Colon (tissue), 2 donors: ENCODE results near the gene SSR1.
"Not testable (repeated sequence)": the region's sequence is repeated elsewhere in the genome, so short reads cannot be mapped to it uniquely, and the experiment has no call there.

Experiments used
- FAIRE-seq: peaks from 2 replicates; lab custom pipeline; 2012; peaks lifted over from hg19 to GRCh38; lab: Jason Lieb, UNC
- donor health status: control.
- donor health status: control.

Gene SSR1

DNA sequence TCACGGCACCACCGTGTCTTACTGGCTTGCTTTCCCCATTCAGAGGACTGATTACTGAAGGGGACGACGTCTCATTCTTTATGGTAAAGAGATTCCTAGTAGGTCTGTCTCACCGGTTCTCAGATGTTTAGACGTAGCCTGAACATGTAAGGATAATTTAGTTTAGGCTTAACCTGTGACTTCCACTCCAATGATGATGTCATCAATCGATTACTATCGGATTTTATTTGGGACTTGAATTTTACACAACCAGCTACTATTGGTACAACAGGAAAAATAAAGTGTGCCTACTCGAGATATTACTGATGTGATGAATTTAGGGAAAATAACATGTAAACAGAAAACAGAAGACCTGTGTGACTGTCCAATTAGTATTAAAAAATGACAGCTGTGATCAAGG lies 4.5 kb upstream of the SSR1 start:
- no peak for FAIRE-seq

DNA sequence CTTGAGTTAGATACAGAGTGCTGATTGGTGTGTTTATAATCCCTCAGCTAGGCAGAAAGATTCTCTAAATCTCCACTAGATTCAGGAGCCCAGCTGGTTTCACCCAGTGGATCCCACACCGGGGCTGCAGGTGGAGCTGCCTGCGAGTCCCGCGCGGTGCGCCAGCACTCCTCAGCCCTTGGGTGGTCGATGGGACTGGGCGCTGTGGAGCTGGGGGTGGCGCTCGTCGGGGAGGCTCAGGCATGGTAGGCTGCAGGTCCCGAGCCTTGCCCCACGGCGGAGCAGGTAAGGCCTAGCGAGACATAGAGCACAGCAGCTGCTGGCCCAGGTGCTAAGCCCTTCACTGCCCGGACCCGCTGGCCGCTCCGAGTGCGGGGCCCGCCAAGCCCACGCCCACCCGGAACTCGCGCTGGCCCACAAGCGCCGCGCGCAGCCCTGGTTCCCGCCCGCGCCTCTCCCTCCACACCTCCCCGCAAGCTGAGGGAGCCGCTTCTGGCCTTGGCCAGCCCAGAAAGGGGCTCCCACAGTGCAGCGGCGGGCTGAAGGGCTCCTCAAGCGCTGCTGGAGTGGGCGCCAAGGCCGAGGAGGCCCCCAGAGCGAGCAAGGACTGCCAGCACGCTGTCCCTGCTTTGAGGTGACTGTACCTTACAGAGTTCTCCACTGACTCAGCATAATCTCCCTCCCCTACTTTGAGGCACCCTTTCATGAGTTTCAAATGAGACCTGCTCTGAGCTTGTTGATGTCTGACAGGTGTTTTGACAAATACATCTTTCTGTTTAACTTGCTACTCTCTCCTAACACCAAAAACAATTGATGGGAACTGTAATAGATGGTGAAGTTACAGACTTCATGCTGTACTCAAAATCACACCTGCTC lies 3.9 kb upstream of the SSR1 start:
- FAIRE-seq, result no peak

DNA sequence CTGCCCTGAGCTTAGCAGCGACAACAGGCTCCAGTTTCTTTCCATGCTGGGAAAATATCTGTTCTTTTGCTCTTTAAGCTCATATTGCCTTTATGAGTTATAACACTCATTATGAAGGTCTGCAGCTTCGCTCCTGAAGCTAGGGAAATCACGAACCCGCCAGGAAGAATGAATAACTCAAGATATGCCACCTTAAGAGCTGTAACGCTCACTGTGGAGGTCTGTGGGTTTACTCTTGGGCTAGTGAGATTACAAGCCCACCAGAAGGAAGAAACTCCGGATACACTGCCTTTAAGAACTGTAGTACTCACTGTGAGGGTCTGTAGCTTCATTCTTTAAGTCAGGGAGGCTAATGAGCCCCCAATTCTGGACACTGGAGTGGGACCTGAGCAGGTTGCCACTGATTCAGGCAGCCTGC lies 3.0 kb upstream of the SSR1 start:
- no peak for FAIRE-seq

DNA sequence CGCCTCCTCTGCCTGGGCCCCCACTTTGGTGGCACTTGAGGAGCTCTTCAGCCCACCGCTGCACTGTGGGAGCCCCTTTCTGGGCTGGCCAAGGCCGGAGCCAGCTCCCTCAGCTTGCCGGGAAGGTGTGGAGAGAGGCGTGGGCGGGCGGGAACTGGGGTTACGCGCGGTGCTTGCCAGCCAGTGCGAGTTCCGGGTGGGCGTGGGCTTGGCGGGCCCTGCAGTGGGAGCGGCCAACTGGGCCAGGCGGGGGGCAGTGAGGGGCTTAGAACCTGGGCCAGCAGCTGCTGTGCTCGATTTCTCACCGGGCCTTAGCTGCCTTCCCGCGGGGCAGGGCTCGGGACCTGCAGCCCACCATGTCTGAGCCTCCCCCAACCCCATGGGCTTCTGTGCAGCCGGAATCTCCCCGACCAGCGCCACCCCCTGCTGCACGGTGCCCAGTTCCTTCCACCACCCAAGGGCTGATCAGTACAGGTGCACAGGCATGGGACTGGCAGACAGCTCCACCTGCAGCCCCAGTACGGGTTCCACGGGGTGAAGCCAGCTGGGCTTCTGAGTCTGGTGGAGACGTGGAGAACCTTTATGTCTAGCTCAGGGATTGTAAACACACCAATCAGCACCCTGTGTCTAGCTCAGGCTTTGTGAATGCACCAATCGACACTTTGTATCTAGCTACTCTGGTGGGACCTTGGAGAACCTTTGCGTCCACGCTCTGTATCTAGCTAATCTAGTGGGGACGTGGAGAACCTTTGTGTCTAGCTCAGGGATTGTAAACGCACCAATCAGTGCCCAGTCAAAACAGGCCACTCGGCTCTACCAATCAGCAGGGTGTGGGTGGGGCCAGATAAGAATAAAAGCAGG lies 2.3 kb upstream of the SSR1 start:
- FAIRE-seq, result not testable (repeated sequence)

DNA sequence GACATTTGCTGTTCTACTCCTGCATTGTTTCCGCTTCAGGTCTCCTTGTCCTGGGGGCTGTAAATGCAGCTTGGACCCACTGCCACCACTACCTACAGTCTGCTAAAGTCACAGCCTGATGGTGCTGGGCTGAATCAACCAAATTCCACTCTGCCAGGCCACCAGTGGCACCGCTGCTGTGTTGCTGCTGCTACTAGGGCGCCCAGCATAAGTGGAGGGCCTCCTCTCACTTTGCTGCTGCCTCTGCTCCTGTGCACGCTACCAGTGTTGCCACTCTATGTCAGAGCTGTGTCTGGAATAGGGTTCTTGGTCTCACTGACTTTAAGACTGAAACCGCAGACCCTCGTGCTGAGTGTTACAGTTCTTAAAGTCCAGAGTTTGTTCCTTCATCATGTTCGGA lies 1.4 kb upstream of the SSR1 start:
- FAIRE-seq, result no peak

DNA sequence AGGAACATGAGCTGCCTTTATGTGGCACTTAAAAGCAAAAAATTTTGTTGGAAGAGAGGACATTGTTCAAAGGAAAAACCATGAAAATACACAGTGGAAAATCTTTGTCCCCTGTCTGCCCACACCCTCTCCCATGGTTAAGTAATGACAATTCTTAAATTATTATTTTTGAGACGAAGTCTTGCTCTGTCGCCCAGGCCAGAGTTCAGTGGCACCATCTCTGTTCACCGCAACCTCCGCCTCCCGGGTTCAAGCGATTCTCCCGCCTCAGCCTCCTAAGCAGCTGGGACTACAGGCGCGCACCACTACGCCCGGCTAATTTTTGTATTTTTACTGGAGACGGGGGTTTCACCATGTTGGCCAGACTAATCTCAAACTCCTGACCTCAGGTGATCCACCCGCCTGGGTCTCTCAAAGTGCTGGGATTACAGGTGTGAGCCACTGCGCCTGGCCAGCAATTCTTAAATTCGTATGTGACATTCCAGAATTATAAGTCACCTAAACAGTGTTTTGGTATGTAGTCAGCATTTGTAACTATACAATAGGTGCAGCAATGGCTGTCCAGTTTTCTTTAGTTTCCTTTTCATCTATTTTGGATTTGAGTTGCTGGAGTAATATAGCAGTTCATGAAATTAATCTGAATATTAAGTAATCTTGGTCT lies 636 bp upstream of the SSR1 start:
- no peak for FAIRE-seq

DNA sequence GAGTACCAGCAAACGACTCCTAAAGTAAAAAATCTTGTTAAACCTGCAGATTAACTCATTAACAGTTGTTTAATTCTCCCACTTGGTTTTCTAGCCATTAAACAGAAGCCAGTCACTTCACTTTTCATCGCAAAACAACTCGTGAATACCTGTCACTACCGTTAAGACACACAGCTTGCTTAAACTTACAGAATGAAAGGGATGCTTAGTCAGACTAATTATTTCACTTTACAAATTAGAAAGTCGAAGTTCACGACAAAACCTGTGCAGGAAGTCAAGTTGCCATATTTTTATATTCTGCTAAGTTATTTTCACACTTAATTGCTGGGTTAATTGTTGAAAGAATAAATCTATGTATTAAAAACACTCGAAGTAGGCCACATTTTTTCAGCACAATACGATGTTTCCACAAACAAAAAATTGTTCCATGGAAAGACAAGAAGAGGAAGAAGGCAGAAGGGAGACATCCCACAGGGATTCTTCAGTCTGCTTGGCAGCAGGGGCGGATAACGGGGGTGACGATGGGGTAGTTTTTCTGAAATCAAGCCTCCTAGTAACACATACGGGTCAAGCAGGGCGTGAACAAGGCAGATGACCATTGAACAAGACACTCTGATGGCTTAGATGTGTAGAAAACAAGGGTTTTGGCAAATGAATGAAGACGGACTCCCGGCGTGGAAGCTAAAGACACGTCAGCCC lies 933 bp downstream of the SSR1 start:
- FAIRE-seq, result no peak

DNA sequence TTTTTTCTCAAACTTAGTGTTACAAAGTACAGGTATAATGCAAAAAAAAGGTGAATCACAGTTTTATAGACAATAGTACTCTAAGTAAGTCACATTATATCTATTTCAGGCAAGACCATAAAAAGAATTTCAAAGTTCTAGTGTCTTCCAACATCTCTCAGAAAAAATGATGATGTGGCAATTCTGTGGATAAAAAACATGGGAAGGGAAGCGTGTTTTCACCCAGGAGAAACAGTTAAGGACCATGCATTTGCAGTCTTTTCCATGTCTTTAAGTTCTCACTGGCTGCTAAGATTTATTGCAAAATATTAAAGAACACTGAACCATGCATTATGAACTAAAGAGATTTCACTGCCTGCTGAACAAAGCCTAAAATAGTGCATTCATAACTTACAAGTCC lies 1.8 kb downstream of the SSR1 start:
- FAIRE-seq, result no peak

DNA sequence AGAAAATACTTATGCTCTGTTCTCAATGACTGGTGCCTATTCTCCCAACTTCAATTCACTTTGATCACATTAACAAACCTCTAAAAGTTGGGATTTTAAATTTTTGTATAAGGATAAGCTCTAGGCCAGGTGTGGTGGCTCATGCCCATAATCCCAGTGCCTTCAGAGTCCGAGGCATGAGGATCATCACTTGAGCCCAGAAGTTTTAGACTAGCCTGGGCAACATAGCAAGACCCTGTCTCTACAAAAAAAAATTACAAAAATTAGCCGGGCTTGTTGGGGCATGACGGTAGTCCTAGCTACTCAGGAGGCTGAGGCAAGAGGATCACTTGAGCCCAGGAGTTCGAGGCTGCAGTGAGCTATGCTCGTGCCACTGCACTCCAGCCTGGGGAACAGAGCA lies 3.9 kb downstream of the SSR1 start:
- FAIRE-seq, result no peak

DNA sequence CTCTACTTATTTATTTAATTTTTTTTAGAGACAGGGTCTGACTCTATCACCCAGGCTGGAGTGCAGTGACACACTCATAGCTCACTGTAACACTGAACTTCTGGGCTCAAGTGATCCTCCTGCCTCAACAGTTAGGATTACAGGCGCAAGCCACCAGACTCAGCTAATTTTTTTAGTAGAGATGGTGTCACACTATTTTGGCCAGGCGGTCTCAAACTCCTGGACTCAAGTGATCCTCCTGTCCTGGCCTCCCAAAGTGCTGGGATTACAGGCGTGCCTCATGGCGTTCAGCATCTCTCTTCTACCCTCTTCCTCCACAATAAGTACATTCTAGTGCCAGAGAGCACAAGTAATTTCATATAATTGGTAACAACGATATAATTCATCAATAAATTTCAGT lies 5.5 kb downstream of the SSR1 start:
- no peak for FAIRE-seq

DNA sequence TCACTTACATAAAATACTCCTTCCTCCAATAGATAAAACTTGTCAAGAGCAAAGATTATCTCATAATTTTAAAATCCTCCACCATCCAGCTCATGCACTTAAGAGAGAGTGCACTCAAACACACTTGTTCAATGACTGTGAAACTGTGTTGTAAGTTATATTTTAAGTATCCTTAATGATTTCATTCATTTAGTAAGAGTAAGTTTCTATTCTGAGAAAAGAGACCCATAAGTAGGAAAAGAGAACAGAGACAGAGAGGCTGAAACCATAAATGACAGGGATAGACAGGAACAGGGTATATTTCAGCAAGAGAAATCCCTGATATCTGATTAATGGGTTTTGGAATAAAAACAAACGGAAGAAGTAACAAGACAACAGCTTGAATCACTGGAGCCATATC lies 8.2 kb downstream of the SSR1 start:
- FAIRE-seq, result no peak

DNA sequence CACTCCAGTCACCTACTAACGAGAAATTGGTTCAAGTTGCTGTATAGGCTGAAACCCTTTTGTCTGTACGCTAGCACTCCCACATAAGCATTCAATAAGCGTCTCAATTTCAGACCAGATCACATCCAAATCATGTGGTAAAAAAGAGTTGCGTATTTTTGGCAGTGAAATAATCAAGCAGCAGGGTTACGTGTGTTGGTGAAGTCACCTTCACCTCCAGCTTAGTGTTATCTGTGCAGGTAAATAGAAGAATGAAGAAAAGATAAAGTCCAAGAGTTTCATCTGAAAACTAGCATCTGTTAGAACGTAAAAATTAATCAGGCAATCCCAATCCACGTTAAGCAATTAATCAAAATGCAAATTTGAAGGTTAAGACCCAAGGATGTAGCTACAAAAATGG lies 11.3 kb downstream of the SSR1 start:
- FAIRE-seq, result no peak

DNA sequence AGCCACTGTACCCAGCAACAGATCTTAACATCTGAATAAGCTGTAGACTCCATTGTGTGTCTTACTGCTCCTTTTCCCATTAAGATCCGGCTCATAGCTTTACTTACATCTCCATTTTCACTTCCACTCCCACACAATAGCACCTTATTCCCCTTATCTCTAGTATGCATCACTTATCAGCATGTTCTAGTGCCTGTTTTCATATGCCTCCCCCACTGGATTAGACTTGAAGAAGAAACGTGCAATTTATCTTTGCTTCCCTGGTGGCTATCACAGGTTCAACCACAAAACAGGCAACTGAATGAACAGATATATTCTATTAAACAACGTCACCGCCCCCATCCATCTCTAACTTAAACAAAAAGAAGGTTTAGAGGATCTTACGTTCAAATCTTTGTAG lies 12.1 kb downstream of the SSR1 start:
- no peak for FAIRE-seq

DNA sequence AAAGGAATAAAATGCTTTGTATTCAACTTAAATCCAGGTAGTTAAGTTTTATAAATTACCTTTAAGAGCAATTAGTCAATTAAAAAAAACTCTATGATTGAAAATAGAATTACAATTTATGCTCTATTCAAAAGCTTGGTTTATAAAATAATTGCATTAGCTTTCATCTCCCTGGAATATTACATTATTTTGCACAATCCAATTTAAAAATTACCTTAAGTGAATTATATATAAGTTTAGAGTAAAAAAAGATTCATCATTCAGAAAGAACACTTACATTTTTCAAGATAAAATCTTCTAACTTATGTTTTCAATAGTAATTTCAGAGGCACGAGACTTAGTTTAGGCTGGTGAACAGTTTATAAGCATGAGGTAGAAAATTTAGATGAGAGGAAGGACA lies 14.9 kb downstream of the SSR1 start:
- no peak for FAIRE-seq

DNA sequence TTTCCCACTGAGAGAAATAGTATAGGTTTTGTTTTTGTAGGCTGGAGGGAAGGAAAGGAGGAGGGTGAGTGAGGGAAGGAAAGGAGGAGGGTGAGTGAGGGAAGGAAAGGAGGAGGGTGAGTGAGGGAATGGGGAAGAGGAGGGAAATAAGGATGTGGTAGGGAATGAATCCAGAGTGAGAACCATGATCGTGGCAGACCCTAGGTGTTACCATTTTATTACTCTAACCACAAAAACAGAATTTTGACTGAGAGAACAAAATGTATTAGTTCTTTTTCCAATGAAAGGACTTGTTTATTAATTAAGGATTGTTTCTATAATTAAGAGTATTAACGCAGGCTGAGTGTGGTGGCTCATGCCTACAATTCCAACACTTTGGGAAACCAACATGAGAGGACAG lies 16.4 kb downstream of the SSR1 start:
- FAIRE-seq, result no peak

DNA sequence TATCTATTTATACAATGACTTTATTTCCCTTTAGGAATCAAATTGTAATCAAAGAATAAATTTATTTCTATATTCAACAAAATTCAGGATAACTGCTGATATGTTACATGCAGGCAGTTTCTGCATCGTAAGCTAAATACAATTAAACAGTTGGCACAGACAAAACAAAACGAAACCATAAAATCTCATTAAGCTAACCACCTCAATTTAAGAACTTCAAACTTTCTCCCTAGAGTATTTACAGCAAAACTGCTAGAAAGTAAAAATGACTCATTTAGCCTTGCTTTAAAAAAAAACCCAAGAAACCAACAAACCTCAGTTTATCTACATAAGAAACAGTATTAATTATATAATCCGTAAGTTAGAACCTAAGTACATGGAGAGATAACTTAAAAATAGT lies 17.1 kb downstream of the SSR1 start:
- FAIRE-seq, result no peak

DNA sequence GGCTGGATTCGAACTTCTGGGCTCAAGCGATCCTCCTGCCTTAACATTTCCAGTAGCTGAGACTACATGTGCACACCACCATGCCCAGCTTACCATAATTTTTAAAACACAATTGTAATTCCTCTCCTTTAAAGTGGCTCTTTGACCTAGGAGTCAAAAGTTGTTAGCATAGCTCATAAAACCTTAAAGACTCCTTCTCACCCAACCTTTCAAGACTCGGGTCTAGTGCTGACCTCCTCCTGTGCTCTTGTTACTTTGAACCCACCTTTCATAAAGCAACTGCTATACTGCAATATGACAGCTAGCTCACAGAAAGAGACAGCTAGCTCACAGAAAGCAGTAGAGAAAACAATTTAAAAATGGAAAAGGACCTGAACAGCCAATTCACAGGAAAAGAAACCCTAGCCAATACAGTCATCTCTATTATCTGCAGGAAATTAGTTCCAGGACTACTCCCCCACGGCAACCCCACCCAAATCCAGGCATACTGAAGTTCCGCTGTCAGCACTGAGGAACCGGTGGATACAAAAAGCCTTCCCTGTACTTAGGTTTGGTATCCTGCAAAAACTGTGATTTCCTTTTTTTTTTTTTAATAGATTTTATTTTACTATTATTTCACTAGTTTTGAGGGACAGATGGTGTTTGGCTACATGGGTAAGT lies 20.3 kb downstream of the SSR1 start:
- FAIRE-seq, result no peak

DNA sequence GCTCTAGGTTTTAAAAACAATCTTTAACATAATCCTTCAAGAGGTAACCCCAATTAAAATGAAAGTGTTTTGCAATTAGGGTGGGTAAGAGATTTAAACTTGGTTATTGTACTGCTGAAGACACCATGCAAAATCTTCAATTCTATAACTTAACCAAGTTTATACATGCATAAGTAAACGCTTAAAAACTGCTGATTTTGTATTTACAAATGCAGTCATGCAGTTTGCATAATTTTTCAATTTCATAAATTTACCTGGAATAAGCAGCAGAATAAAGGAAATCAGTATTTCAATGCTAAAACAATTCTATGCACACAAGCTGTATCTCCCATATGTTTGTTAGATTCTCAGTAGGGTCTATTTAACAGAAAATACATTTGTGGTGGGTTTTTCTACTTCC lies 22.9 kb downstream of the SSR1 start:
- no peak for FAIRE-seq

DNA sequence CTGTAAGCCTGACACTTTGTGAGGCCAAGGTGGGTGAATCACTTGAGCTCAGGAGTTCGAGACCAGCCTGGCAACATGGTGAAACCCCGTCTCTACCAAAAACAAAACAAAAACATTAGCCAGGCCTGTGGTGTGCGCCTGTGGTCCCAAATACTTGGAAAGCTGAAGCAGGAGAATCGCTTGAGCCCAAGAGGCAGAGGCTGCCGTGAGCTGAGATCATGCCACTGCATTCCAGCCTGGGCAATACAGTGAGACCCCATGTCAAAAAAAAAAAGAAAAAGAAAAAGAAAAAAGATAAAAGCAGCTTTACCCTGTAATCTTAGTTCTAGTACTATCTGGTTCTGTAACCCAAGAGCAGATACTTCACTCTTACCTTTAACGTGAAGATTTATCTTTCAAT lies 27.6 kb downstream of the SSR1 start:
- no peak for FAIRE-seq

DNA sequence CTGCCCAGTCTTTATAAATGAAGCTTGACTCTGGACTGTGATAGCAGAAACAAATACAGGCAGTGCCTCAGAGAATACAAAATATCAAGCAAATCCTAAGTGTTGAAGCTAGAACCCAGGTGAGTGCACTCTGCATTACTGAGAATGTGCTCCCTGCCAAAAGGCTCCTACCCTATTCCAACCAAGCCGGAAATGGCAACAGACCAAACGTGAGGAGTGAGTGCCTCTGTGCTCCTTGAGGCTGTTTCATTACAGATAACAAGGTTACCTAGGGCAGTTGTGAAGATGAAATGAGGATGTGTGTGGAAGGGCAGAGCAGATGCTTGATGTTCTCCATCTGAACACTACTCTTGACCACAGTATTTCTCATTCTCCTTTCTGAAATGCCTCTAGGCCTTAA lies 29.3 kb downstream of the SSR1 start:
- FAIRE-seq, result no peak

DNA sequence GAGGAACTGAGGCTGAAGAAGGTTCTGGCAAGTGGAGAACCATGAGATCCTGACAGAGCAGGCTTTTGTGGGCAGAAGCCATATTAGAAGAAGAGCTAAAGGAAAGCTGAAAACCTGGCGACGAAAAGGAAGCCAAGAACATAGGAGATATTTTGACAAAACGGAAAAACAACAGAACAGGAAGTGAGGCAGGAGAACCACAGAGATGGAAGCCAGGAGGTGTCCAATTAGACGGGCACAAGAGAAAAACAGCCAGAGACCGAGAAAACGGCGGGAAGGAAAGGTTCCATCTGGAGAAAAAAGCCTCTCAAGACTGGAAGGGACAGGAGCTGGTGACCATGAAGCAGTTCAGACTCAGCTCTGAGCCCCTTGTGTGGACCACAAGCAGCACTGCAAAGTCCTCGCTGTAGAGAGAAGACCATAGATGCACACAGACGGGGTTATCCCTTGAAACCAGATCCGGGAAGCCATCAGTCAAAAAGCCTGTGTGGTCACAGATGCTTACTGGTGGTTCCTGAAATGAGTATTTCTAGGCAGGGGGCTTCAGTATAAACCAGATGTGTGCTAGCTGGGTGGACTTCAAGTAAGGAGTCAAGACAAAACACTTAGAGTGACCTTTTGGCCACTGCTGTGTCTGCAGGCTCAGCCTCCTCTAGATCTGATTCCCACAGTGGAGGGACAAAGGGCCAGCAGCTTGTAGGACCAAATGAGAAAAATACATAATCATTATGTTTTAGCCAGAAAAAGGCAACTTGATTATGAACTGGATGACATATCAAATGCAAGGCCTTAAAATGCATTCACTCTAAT lies 30.7 kb downstream of the SSR1 start:
- no peak for FAIRE-seq
